ENCODE data around the gene UBE3B.
A peak's percentile ranks its signal among the peaks of the same experiment; 100 is the strongest.
"Not testable (repeated sequence)": the region's sequence is repeated elsewhere in the genome, so short reads cannot be mapped to it uniquely, and the experiment has no call there.

Gene UBE3B

DNA sequence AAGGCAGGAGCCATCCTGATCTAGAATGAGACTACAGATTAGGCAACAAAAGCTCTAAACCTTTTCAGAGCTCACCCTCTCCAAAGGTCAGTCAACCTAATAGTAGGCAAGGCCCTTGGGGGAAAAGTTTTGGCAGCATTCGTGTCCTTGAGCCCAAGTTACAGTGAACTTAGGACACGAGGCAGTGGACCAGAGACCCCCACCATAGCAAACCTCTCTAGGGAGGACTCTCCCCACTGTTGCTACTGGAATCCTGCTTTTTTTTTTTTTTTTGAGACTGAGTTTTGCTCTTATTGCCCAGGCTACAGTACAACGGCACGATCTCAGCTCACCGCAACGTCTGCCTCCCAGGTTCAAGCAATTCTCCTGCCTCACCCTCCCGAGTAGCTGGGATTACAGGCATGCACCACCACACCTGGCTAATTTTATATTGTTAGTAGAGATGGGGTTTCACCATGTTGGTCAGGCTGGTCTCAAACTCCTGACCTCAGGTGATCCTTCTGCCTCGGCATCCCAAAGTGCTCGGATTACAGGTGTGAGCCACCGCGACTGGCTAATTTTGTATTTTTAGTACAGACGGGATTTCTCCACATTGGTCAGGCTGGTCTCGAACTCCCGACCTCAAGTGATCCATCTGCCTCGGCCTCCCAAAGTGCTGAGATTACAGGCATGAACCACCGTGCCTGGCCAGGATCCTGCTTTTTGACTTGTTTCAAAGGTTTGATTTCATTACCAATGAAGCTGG, 3.7 kb upstream of the UBE3B start:
- DNase-seq (ENCODE audit: low read depth), result not testable (repeated sequence)

GRCh38 chr12:109475121-109475520, 2.3 kb upstream of the UBE3B start:
- DNase-seq (ENCODE audit: low read depth), result no peak

- DNase-seq (ENCODE audit: low read depth), result no peak
Observed at GRCh38 chr12:109475993-109476806, 1.2 kb upstream of the UBE3B start.

DNA sequence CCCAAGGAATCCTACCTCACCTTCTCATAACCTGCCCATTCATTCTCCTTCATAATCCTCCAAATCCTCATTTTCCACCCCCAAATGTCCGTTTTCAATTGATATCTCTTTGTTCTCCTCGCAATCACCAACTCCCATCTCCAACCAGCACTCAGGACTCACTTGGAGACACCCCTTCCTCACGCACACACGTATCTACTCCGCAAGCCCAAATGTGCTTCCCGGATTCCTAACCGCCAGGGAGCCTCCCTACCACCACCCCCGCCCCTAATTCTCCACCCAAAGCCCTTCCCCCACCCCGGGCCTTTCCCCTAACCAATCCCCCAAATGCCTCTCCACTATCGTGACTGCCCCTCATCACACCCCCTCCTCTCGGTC, 638 bp upstream of the UBE3B start:
- DNase-seq (ENCODE audit: low read depth), result no peak

DNA sequence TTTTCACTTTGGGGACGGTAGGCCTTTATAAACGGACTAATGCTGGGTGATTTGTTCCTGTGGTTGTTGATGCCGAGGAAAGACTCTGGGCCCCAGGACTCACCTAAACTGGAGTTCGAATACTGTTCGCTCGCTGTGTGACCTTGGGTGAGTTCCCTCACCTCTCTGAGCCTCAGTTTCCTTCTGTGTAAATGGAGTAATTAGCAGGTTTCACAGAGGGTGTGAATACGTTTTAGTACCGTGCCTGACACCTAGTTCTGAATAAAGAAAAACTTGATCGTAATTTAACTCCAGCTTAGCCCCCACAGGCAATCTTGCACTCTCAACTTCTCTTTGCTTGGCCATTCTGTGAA, 505 bp downstream of the UBE3B start:
- no peak for DNase-seq (ENCODE audit: low read depth)

- no peak for DNase-seq (ENCODE audit: low read depth)
Observed at GRCh38 chr12:109479761-109480160, 2.3 kb downstream of the UBE3B start.

DNA sequence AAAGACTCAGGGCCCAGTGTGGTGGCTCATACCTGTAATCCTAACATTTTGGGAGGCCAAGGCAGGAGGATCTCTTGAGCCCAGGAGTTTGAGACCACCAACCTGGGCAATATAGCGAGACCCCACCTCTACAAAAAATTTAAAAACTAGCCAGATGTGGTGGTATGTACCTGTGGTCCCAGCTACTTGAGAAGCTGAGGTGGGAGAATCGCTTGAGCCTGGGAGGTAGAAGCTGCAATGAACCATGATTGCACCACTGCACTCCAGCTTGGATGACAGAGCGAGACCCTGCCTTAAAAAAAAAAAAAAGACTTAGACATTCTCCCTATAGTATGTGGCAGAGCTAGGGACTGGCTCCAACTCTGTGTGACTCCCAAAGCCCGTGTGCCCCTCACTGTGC, 2.9 kb downstream of the UBE3B start:
- DNase-seq (ENCODE audit: low read depth), result no peak

GRCh38 chr12:109481863-109482262, 4.4 kb downstream of the UBE3B start:
- DNase-seq (ENCODE audit: low read depth), result no peak

DNA sequence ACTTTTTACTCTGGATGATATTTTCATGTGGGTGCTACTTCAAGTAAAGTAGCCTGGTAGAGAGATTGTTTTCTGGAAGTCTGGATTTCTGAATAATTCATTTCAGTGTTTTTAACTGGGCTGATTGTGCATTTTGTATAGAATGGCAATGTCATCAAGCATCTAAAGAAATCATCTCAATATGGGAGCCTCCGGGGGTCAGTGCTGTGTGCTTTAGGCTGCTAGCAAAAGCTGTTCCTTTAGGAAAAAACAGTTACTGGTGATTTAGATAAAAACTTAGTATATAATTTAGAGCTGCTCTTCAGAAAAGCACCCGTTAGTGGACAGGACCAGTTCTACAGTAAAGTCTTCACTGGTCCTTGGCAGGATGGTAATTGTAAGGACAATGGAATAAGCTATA, 5.1 kb downstream of the UBE3B start:
- DNase-seq (ENCODE audit: low read depth), result no peak

GRCh38 chr12:109482894-109483293, 5.5 kb downstream of the UBE3B start:
- DNase-seq (ENCODE audit: low read depth), result no peak

DNA sequence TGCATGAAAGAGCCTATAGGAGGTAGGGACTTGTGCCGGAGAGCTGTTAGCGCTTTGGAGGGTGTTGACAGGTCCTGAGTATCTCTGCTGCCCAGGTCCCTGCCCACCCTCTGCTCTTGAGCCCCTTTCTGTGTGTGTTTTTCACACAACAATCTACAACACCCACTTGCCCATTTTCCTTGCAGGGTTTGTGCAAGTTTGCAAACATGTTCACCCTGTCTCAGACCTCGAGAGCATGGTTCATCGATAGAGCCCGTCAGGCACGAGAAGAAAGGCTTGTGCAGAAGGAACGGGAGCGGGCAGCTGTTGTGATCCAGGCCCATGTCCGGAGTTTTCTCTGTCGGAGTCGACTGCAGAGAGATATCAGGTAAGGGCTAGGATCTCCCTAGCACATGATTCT, 5.9 kb downstream of the UBE3B start:
- no peak for DNase-seq (ENCODE audit: low read depth)

DNA sequence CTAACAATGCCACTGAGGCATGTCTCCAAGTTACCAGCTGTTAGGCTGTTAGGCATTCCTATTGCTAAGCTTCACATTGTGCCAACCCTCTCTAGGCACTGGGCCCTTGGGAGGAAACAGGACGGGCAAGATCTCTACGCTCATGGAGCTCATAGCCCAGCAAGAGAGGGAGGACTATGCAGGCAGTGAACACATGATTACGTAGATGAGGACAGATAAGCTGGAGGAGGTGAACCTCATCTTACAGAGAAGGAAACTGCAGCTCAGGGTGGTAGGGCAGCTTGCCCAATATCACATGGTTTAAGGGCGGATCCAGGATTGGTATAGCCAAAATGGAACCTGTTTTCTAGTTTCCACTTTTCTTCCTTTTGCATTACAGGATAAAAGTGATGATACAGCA, 7.8 kb downstream of the UBE3B start:
- DNase-seq (ENCODE audit: low read depth), result no peak

- DNase-seq (ENCODE audit: low read depth), result no peak
Observed at GRCh38 chr12:109487181-109488050, 10.0 kb downstream of the UBE3B start.

DNA sequence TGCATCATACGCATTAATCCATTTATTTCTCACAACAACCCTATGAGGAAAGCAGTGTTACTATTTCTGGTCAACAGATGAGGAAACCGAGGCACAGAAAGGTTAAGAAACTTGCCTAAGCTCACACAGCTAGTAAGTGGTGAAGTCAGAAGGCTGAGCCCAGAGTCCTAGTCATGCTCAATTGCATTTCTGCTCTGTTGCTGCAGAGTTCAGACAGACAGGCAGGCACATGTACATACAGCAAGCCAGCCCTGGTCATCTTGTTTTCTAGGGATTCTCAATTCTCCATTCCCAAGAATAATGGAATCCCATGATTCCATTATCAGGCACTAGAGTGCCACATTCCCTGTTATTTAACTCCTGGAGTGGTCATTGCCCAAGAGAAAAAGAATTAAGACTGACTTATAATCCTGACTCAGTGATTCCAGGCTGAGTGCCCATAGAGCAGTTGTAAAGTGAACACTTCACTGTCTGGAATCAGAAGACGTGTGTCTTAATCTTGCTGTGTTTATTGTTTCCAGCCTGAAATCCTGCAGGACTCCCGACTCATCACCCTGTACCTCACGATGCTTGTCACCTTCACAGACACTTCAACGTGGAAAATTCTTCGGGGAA, 10.7 kb downstream of the UBE3B start:
- DNase-seq (ENCODE audit: low read depth), result peak; percentile 42

- no peak for DNase-seq (ENCODE audit: low read depth)
Observed at GRCh38 chr12:109489016-109489954, 11.9 kb downstream of the UBE3B start.

- DNase-seq (ENCODE audit: low read depth), result no peak
Observed at GRCh38 chr12:109489955-109490565, 12.6 kb downstream of the UBE3B start.

- DNase-seq (ENCODE audit: low read depth), result no peak
Observed at GRCh38 chr12:109491671-109492070, 14.2 kb downstream of the UBE3B start.

DNA sequence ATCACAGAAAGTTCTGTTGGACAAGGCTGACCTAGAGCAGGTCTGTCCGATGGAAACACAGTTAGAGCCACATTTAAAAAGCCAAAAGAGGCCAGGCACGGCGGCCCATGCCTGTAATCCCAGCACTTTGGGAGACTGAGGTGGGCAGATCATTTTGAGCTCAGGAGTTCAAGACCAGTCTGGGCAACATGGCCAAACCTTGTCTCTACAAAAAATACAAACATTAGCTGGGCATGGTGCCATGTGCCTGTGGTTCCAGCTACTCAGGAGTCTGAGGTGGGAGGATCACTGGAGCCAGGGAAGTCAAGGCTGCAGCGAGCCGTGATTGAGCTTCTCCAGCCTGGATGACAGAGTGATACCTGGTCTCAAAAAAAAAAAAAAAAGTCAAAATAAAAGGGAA, 14.9 kb downstream of the UBE3B start:
- DNase-seq (ENCODE audit: low read depth), result no peak

DNA sequence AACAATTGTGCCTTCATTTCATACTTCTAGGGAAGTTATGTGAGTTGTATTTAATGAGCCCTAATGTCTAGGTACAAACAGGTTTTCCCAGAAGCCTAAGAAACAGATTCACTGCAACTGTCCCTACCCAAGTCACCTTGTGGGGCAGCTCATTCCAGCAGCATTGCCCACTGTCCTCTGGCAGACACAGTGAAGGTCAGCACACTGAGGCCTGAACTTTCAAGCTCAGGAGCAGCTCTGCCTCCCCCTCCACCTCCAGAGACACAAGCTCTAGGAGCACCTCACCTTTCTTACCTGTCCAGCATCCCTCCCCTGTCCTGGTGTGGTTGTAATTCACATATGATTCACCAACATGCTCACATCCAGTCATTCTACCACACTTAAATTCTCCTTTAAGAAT, 15.7 kb downstream of the UBE3B start:
- no peak for DNase-seq (ENCODE audit: low read depth)

DNA sequence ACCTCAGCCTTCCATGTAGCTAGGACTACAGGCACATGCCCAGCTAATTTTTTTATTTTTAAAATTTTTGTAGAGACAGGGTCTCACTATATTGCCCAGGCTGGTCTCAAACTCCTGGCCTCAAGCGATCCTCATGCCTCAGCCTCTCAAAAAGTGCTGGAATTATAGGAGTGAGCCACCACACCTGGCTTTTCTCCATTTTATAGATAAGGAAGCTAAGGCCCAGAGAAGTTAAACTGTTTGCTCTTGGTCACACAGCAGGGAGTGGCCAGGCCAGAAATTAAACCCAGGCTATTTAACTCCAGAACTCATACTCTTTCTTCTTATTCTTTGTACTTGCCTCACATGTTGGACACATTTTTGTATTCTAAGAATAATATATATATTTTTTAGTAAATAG, 16.5 kb downstream of the UBE3B start:
- no peak for DNase-seq (ENCODE audit: low read depth)
